GM23338 (cell line): Measurements from ENCODE around the gene LTN1. TPM values are rescaled to one million over a fixed set of nuclear protein-coding genes. Genes with fewer than 3 reads are reported as not detected.

Experiments
- ATAC-seq: fragments of 200-7000 bp; cut with Tn5 transposase; 3 replicates; pipeline ENCODE4 v1.9.1; 2020
- DNase-seq: peaks from one replicate; pipeline ENCODE4 v3.0.0-alpha.2; 2015; ENCODE audit warnings: low spot score
- H2AFZ ChIP-seq: fragments of 200-600 bp; sonication (generic); 2 replicates; pipeline ENCODE4 v1.8.0; 2016; ENCODE audit warnings: antibody characterized with exemption, mild to moderate bottlenecking, moderate library complexity
- H3F3A ChIP-seq: fragments of 200-600 bp; sonication (generic); replicated peaks from 2 replicates; pipeline ENCODE4 v1.8.0; 2017; ENCODE audit warnings: antibody characterized with exemption, mixed run types, low read depth
- H3K27ac ChIP-seq: fragments of 200-600 bp; sonication (generic); 2 replicates; pipeline ENCODE4 v1.6.1; 2016; ENCODE audit warnings: low read depth
- H3K27me3 ChIP-seq: fragments of 200-600 bp; sonication (generic); 2 replicates; pipeline ENCODE4 v1.8.0; 2016; ENCODE audit warnings: mild to moderate bottlenecking, mixed run types, moderate library complexity; ENCODE audit not compliant: insufficient read depth
- H3K36me3 ChIP-seq: fragments of 200-600 bp; sonication (generic); 2 replicates; pipeline ENCODE4 v1.8.0; 2016; ENCODE audit warnings: mild to moderate bottlenecking; ENCODE audit not compliant: insufficient read depth
- H3K4me1 ChIP-seq: fragments of 200-600 bp; sonication (generic); 2 replicates; pipeline ENCODE4 v1.8.0; 2016; ENCODE audit warnings: mild to moderate bottlenecking, moderate library complexity; ENCODE audit not compliant: insufficient read depth
- H3K4me2 ChIP-seq: fragments of 200-600 bp; sonication (generic); 2 replicates; pipeline ENCODE4 v1.7.1; 2017; ENCODE audit warnings: mixed run types
- H3K4me3 ChIP-seq: fragments of 200-600 bp; sonication (generic); 2 replicates; pipeline ENCODE4 v1.6.1; 2016; ENCODE audit warnings: mixed run types
- H3K79me2 ChIP-seq: fragments of 200-600 bp; sonication (generic); replicated peaks from 2 replicates; pipeline ENCODE4 v1.8.0; 2017; ENCODE audit warnings: mild to moderate bottlenecking; ENCODE audit not compliant: insufficient read depth
- H3K9me2 ChIP-seq: fragments of 200-600 bp; sonication (generic); 2 replicates; pipeline ENCODE4 v1.8.0; 2017; ENCODE audit not compliant: insufficient read depth
- H4K20me1 ChIP-seq: fragments of 200-600 bp; sonication (generic); replicated peaks from 2 replicates; pipeline ENCODE4 v1.8.0; 2017; ENCODE audit warnings: mild to moderate bottlenecking; ENCODE audit not compliant: insufficient read depth
- H3K27ac Mint-ChIP-seq: 2 replicates; pipeline ENCODE4 v1.8.0; 2020; ENCODE audit warnings: inconsistent platforms, mild to moderate bottlenecking, moderate library complexity, mixed read lengths
- H3K27me3 Mint-ChIP-seq: 3 replicates; pipeline ENCODE4 v1.8.0; 2022; ENCODE audit warnings: low read depth, mild to moderate bottlenecking, moderate library complexity, mixed read lengths, inconsistent platforms; ENCODE audit not compliant: insufficient read depth, poor library complexity
- H3K36me3 Mint-ChIP-seq: 3 replicates; pipeline ENCODE4 v1.8.0; 2021; ENCODE audit warnings: low read depth, mild to moderate bottlenecking, inconsistent platforms, moderate library complexity, mixed read lengths
- H3K4me1 Mint-ChIP-seq: 3 replicates; pipeline ENCODE4 v1.8.0; 2020; ENCODE audit warnings: mild to moderate bottlenecking, inconsistent platforms, mixed read lengths
- H3K4me3 Mint-ChIP-seq: 3 replicates; pipeline ENCODE4 v1.8.0; 2021; ENCODE audit warnings: moderate library complexity, mild to moderate bottlenecking, inconsistent platforms, mixed read lengths
- H3K9me3 Mint-ChIP-seq: 3 replicates; pipeline ENCODE4 v1.8.0; 2020; ENCODE audit warnings: moderate library complexity, mild to moderate bottlenecking, inconsistent platforms, mixed read lengths
- CTCF ChIP-seq, 2 experiments: fragments of 200-600 bp in 1 of 2; sonication (generic) in 1 of 2; conservative IDR thresholded peaks; 2 replicates each; pipeline versions ENCODE4 v1.5.1 to v1.6.1; 2016 to 2017; ENCODE audit warnings: antibody characterized with exemption in 2 of 2, low read depth in 2 of 2, mild to moderate bottlenecking in 2 of 2, moderate library complexity in 1 of 2
- ETS1 ChIP-seq: IDR thresholded peaks from 2 replicates; pipeline ENCODE4 v1.6.1; 2016; ENCODE audit warnings: antibody characterized with exemption
- EZH2phosphoT487 ChIP-seq: fragments of 200-600 bp; sonication (generic); IDR thresholded peaks from one replicate; pipeline ENCODE4 v1.8.1; 2018; ENCODE audit warnings: antibody characterized with exemption; ENCODE audit not compliant: unreplicated experiment
- JUNB ChIP-seq: IDR thresholded peaks from one replicate; pipeline ENCODE4 v1.6.1; 2016; ENCODE audit warnings: antibody characterized with exemption; ENCODE audit not compliant: unreplicated experiment
- POLR2AphosphoS5 ChIP-seq: IDR thresholded peaks from 2 replicates; pipeline ENCODE4 v1.6.1; 2016; ENCODE audit warnings: antibody characterized with exemption, low read depth
- REST ChIP-seq: IDR thresholded peaks from one replicate; pipeline ENCODE4 v1.6.1; 2018; ENCODE audit warnings: antibody characterized with exemption; ENCODE audit not compliant: unreplicated experiment
- STAT1 ChIP-seq: IDR thresholded peaks from one replicate; pipeline ENCODE4 v1.6.1; 2016; ENCODE audit warnings: antibody characterized with exemption; ENCODE audit not compliant: unreplicated experiment
- ZNF114 ChIP-seq: fragments of 250-450 bp; sonication (Bioruptor Pico); IDR thresholded peaks from 2 replicates; pipeline ENCODE4 v1.5.0; 2020; ENCODE audit warnings: mild to moderate bottlenecking, moderate library complexity
- ZNF331 ChIP-seq: fragments of 250-450 bp; sonication (Bioruptor Pico); IDR thresholded peaks from 2 replicates; pipeline ENCODE4 v1.5.0; 2020; ENCODE audit warnings: low read depth, mild to moderate bottlenecking, moderate library complexity
- ZNF462 ChIP-seq: fragments of 250-450 bp; sonication (Bioruptor Pico); IDR thresholded peaks from 2 replicates; pipeline ENCODE4 v1.5.0; 2020; ENCODE audit warnings: mild to moderate bottlenecking, moderate library complexity
- polyA plus RNA-seq: library from polyadenylated mRNA; unstranded; fragments of >200 nt; fragmentation: Nextera tagmentation; extraction: Ambion mirVana; gene quantifications from 2 replicates; pipeline ENCODE4 v1.2.1, GENCODE V29; 2016
- total RNA-seq: library from RNA; depleted of rRNA; stranded (reverse); fragments of >200 nt; shearing (Covaris generic); gene quantifications from 2 replicates; pipeline ENCODE4 v1.2.3, GENCODE V29; 2014

LTN1 gene
- total and polyA plus RNA-seq, 2 experiments from 2014 or later = 11.1 to 26.1 TPM

GRCh38 chr21:29007135-29007534, 14.5 kb upstream of the LTN1 start:
- Histone ChIP-seq H3K4me1 (no peaks in the 10 kb centered on the region), H3K36me3 (no peaks in the 10 kb centered on the region), H3K27me3 (no peaks in the 10 kb centered on the region), H3F3A (no peaks in the 10 kb centered on the region; the same call in 1 of the 2 replicates), H3K79me2 (no peaks in the 10 kb centered on the region), H3K27ac (no peak overlapping the region), H3K4me2 (no peak overlapping the region), H4K20me1 (no peaks in the 10 kb centered on the region), H2AFZ (no peak overlapping the region), H3K4me3 (no peak overlapping the region), H3K9me2 (no peaks in the 10 kb centered on the region)
- DNase-seq (no peak), ATAC-seq (no peak)
- Mint-ChIP-seq H3K4me3 (no peak overlapping the region), H3K27ac (no peak overlapping the region), H3K27me3 (no peaks in the 10 kb centered on the region), H3K36me3 (peaks cover 3% of the 10 kb centered on the region; the same call in 1 of the 3 replicates), H3K4me1 (no peaks in the 10 kb centered on the region; the same call in 2 of the 3 replicates), H3K9me3 (peaks cover 9% of the 10 kb centered on the region; the same call in 2 of the 3 replicates)
- no peak for TF ChIP-seq ZNF462
- TF ChIP-seq STAT1 = no peak
- no peak for TF ChIP-seq ETS1
- no peak for TF ChIP-seq POLR2AphosphoS5
- TF ChIP-seq REST = no peak
- TF ChIP-seq ZNF114 = no peak
- no peak for TF ChIP-seq CTCF (conservative IDR thresholded peaks at IDR 0.05; ENCODE audit: low read depth in 2 of 2)
- no peak for TF ChIP-seq JUNB
- no peak for TF ChIP-seq ZNF331 (CRISPR knock-in tag)
- TF ChIP-seq EZH2phosphoT487 = no peak
